Common myeloid progenitor, CD34-positive (primary cell): Measurements from ENCODE around the gene GLO1.

ENCODE experiments used
- CTCF ChIA-PET: fragments of 350-600 bp; sonication (Branson Sonifier 250); formaldehyde crosslinking; loops from one replicate; lab custom pipeline; 2021; ENCODE audit warnings: antibody characterized with exemption; lab: Charles Lee
- POLR2A ChIA-PET: fragments of 350-600 bp; sonication (Branson Sonifier 250); formaldehyde crosslinking; loops from one replicate; lab custom pipeline; 2021; ENCODE audit warnings: antibody characterized with exemption; lab: Charles Lee
- DNase-seq, 3 donors: peaks; one replicate each; pipeline versions ENCODE4 v3.0.0 to v3.0.0-alpha.2; 2013
- H3K27ac ChIP-seq, 2 experiments: 1 replicate in 1 of 2; 2 replicates in 1 of 2; pipeline ENCODE4 v1.7.0; 2013; ENCODE audit warnings: inconsistent platforms in 2 of 2, low read length in 2 of 2, mild to moderate bottlenecking in 2 of 2, low read depth in 1 of 2, moderate library complexity in 1 of 2; ENCODE audit not compliant: severe bottlenecking in 2 of 2, insufficient read depth in 1 of 2, poor library complexity in 1 of 2
- H3K27me3 ChIP-seq, 5 experiments: replicated peaks in 2 of 5; 1 replicate in 3 of 5; 2 replicates in 2 of 5; pipeline versions ENCODE4 v1.6.1 to v1.7.0; 2013; ENCODE audit warnings: low read length in 4 of 5, mild to moderate bottlenecking in 2 of 5, moderate library complexity in 2 of 5, inconsistent platforms in 1 of 5; ENCODE audit not compliant: insufficient read depth in 5 of 5, control insufficient read depth in 4 of 5
- H3K36me3 ChIP-seq, 4 experiments: 1 replicate in 2 of 4; 2 replicates in 2 of 4; pipeline versions ENCODE4 v1.6.1 to v1.7.0; 2013; ENCODE audit warnings: low read length in 3 of 4, control low read depth in 1 of 4, mild to moderate bottlenecking in 1 of 4; ENCODE audit not compliant: control insufficient read depth in 4 of 4, insufficient read depth in 4 of 4
- H3K4me1 ChIP-seq, 4 experiments: 1 replicate in 3 of 4; 2 replicates in 1 of 4; pipeline versions ENCODE4 v1.6.1 to v1.7.1; 2013; ENCODE audit warnings: low read length in 3 of 4, mild to moderate bottlenecking in 3 of 4, control low read depth in 1 of 4, inconsistent platforms in 1 of 4, moderate library complexity in 1 of 4; ENCODE audit not compliant: control insufficient read depth in 4 of 4, insufficient read depth in 4 of 4; ENCODE audit errors: control extremely low read depth in 1 of 4
- H3K4me3 ChIP-seq, 7 experiments: 1 replicate in 4 of 7; 2 replicates in 3 of 7; pipeline versions ENCODE4 v1.5.1 to v1.7.0; 2013; ENCODE audit warnings: mild to moderate bottlenecking in 7 of 7, low read length in 6 of 7, moderate library complexity in 6 of 7, inconsistent platforms in 2 of 7, low read depth in 2 of 7, control low read depth in 1 of 7; ENCODE audit not compliant: insufficient read depth in 4 of 7, control insufficient read depth in 1 of 7; ENCODE audit errors: extremely low read depth in 1 of 7
- H3K9me3 ChIP-seq, 5 experiments: 1 replicate in 4 of 5; 2 replicates in 1 of 5; pipeline versions ENCODE4 v1.6.1 to v1.7.1; 2013; ENCODE audit warnings: low read length in 4 of 5, mild to moderate bottlenecking in 2 of 5, inconsistent platforms in 1 of 5, low read depth in 1 of 5, moderate library complexity in 1 of 5; ENCODE audit not compliant: control insufficient read depth in 4 of 5, insufficient read depth in 2 of 5; ENCODE audit errors: control extremely low read depth in 1 of 5
- WGBS: methylation state at CpG from one replicate; pipeline ENCODE4 v1.1.5; 2013; ENCODE audit not compliant: insufficient coverage; 5-methylcytosine and 5-hydroxymethylcytosine counted together

Gene GLO1

DNA sequence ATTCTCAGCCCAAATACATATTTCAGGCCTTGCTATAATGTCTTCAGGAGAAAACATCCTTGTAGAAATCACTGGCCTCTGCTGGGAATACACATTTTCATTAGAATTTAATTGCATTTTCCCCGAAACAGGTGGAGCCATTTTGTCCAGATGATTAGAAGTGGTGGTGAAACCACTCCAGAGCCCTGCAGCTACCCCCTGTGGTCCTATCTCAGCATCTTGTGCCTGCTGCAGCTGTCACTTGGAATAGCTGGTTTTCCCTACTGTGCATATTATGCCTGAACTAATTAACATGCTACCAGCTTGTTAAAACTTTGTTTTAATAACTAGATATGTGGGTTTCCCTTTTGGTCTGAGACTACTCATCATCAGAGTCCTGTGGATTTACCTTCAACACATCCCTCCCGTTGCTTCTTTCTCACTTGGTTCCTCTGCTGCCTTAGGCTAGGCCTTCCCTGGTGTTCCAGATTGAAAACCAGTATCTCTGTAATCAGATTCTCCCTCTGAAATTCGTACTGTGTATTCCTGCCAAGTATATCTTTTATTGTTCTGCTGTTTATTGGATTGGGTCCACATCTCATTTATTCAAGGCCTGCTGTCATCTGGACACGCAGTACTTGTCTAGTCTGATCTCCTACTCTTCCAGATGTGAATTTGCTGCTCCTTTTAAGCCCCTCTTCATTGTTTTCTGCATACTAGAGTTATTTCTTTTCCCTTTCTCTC is 27.4 kb upstream of the GLO1 start:
- H3K4me3 ChIP-seq = no peak overlapping the region
- H3K9me3 ChIP-seq = peaks cover 0 to 3% (median 2%) of the 10 kb centered on the region in 5 experiments

DNA sequence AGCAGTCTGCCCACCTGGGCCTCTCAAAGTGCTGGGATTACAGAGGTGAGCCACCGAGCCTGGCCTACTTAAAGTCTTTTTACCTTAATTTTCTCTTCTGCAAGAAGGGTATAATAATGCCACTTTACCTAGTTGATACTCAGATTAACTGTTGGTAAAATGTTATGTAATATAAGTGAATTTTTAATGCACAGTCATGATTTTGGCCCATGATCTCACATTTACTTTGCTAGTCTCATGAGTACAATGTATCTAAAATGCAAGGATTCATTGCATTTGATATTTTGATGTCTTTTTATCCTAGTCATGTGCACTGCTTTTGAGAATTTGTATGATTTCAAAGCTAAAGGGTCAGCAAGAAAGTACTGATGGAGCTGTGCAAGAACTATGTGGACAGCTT is 25.3 kb upstream of the GLO1 start:
- ChIA-PET POLR2A (no interaction called here), CTCF (no interaction called here)
- Histone ChIP-seq H3K36me3 (no peaks in the 10 kb centered on the region), H3K4me1 (peaks cover 0 to 3% (median 0%) of the 10 kb centered on the region in 4 experiments), H3K27ac (no peak overlapping the region), H3K9me3 (no peaks in the 10 kb centered on the region), H3K4me3 (no peak overlapping the region), H3K27me3 (no peaks in the 10 kb centered on the region)
- WGBS = no CpG with 5 or more reads among the region's 1 CpG
- DNase-seq = no peak

More for the DNA sequence above, 27.4 kb upstream of the GLO1 start:
- 87% methylated on average over 3 of the region's 4 CpGs for WGBS
- Histone ChIP-seq H3K27ac (no peak overlapping the region), H3K36me3 (no peaks in the 10 kb centered on the region), H3K4me1 (peaks cover 0 to 3% (median 0%) of the 10 kb centered on the region in 4 experiments), H3K27me3 (no peaks in the 10 kb centered on the region)
- ChIA-PET POLR2A (no interaction called here), CTCF (no interaction called here)
- DNase-seq = no peak

DNA sequence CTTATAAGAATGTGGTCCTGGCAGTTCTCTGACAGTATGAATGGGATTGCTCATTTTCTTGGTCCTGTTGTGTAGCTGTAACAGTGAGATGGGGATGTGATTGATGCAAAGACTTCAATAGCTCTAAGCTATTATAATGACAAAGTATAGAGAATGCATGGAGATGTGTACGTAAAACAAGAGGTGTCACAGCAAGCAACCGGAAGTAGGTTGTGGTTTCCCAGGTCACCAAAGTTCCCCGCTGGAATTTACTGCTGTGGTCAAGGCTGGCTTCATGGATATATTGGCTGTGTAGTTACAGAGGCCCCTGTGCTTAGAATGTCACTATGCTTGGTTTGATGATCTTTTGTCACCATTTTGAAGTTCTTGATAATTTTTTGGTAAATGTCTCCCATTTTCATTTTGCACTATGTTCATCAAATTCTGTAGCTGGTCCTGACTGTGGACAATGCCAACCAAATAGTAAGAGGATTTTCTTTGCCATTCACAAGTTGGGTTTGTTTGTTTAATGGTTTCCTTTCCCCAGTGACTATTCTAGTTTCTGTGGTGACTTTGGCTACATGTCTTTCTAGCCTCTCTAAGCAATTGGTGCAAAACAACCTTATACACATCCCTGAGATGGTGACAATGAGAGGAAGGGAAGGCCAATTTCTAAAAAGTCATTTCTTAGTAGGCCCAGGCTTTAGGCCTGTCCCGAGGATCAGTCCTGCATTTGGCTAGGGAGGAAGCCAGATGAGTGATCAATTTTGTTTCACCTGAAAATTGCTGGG is 22.7 kb upstream of the GLO1 start:
- peak in 2 of 3 donors; percentile 11 to 13 for DNase-seq
- Histone ChIP-seq H3K36me3 (no peaks in the 10 kb centered on the region), H3K27me3 (no peaks in the 10 kb centered on the region), H3K4me1 (peaks cover 0 to 3% (median 0%) of the 10 kb centered on the region in 4 experiments), H3K4me3 (no peak overlapping the region), H3K27ac (no peak overlapping the region), H3K9me3 (peaks cover 0 to 1% (median 0%) of the 10 kb centered on the region in 5 experiments)
- 36% methylated on average over 4 of the region's 4 CpGs for WGBS
- CTCF ChIA-PET = no interaction called here
- POLR2A ChIA-PET = no interaction called here

DNA sequence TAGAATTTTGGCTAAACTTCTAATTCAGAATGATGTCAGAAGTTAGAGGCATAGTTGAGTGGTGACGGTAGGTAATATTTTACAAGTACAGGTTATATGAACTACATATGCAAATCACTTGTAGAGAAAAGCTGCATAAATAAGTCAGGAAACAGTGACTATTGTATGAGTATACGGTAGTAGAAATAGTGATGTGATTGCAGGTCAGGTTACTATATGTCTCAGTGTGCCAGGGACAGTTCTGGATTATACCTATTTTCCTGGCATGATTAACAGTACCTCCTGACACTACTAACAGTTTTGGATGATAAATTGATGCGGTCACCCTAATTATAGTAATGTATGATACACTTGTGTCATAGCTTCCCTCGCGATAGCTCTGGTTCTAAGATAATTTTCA is 21.4 kb upstream of the GLO1 start:
- POLR2A ChIA-PET = no interaction called here
- Histone ChIP-seq H3K4me1 (peaks cover 0 to 3% (median 0%) of the 10 kb centered on the region in 4 experiments), H3K27ac (no peak overlapping the region), H3K27me3 (no peaks in the 10 kb centered on the region), H3K9me3 (peaks cover 0 to 1% (median 0%) of the 10 kb centered on the region in 5 experiments), H3K36me3 (no peaks in the 10 kb centered on the region), H3K4me3 (no peak overlapping the region)
- DNase-seq = no peak
- CTCF ChIA-PET = no interaction called here
- WGBS = 100% methylated on average over 1 of the region's 5 CpGs

DNA sequence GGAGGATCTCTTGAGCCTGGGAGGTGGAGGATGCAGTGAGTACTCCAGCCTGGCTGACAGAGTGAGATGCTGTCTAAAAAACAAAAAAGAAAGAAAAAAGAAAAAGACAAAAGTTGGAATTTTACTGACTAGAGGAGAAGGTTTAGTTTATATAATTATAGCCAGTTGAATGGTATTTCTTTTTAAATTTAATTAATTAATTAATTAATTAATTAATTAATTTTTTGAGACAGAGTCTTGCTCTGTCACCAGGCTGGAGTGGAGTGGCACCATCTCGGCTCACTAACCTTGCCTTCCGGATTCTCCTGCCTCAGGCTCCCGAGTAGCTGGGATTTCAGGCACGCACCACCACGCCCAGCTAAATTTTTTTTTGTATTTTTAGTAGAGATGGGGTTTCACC is 20.8 kb upstream of the GLO1 start:
- WGBS = no CpG with 5 or more reads among the region's 5 CpGs
- H3K4me3 ChIP-seq = no peak overlapping the region
- ChIA-PET POLR2A (no interaction called here), CTCF (no interaction called here)
- no peaks in the 10 kb centered on the region for H3K36me3 ChIP-seq
- no peak overlapping the region for H3K27ac ChIP-seq
- peaks cover 0 to 3% (median 0%) of the 10 kb centered on the region in 4 experiments for H3K4me1 ChIP-seq
- no peaks in the 10 kb centered on the region for H3K27me3 ChIP-seq
- no peak for DNase-seq
- H3K9me3 ChIP-seq = peaks cover 0 to 1% (median 0%) of the 10 kb centered on the region in 5 experiments

DNA sequence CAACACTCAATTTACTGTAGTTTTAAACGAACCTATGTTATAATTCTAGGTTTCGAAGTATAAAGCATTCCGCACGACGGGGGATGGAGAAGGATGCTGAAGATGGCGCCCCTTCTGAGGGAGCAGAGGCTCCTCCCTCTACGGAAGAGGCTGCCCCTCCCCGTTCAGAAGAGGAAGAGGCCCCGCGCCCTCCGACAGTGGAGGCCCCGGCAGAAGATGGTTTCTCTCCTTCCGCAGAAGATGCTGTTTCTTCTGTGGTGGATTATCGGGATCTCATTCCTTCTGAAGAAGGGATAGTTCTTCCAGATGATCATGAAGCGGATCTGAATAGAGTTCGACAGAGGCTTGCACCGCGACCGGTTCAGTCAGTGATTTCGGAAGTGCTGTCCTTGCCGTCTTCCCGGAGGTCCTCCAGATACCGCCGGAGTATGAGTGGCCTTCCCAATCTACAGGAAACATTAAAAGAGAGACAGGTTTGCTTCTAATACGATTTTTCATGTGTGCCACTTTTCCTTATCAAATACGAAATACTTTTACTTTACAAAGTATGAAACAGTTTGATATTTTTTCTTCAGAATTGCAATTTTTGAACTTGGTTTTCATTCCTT is 19.9 kb upstream of the GLO1 start:
- WGBS = 97% methylated on average over 20 of the region's 26 CpGs
- Histone ChIP-seq H3K9me3 (peaks cover 0 to 1% (median 0%) of the 10 kb centered on the region in 5 experiments), H3K27ac (peak overlapping the region in 1 of 2 experiments; percentile 20), H3K27me3 (no peaks in the 10 kb centered on the region), H3K36me3 (no peaks in the 10 kb centered on the region), H3K4me1 (peaks cover 0 to 3% (median 0%) of the 10 kb centered on the region in 4 experiments), H3K4me3 (no peak overlapping the region)
- DNase-seq = no peak
- ChIA-PET POLR2A (no interaction called here), CTCF (no interaction called here)
